Measurements from ENCODE around the gene SKI. TPM values are rescaled to one million over a fixed set of nuclear protein-coding genes. Genes with fewer than 3 reads are reported as not detected.
A peak's percentile ranks its signal among the peaks of the same experiment; 100 is the strongest.

The SKI gene
- total and polyA plus RNA-seq, 2 donors (not counting 1 experiment from before 2014, with no cell fraction given) = 11.6 to 21.8 TPM

DNA sequence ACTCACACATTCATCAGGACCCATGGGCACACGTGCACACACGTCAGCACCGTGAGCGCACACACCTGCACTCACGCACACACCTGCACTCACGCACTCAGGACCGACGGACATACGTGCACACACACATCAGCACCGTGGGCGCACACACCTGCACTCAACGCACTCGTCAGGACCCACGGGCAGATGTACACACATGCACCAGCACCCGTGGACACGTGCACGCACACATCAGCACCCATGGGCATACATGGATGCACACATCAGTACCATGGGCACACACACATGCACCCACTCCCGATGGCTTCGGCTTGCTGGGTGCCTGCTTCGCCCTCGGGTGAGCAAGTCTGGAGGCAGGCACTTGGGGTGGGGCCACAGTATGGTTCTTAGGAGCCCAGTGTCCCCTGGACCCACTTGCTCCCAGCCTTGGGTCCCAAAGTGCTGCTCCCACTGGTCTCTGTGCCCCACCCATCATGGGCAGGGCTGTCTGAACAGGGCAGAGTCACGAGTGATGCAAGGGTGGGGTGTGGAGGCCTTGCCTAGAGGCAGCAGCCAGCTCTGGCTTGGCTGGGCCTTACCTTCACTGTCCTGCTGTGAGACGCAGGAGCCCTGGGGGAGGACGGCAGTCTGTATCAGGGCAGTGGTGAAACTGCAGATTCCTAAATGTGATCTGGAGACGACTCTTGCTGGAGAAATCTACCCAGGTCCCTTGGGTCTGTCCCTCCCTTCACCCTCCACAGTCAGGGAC lies 49.8 kb downstream of the SKI start:
- H3K79me2 ChIP-seq (ENCODE audit: control insufficient read depth, insufficient read depth, low read length) = peaks cover 76% of the 10 kb centered on the region
- H3K4me2 ChIP-seq (ENCODE audit: extremely low read depth, insufficient read depth, low read length) = no peak overlapping the region
- H4K20me1 ChIP-seq (ENCODE audit: control insufficient read depth, extremely low read depth, insufficient read depth, low read length) = no peaks in the 10 kb centered on the region
- peaks cover 39% of the 10 kb centered on the region for H3K4me1 ChIP-seq (ENCODE audit: control insufficient read depth, extremely low read depth, insufficient read depth, low read length)
- no peak for TF ChIP-seq EZH2 (IDR thresholded peaks at IDR 0.05; ENCODE audit: low read length, missing control alignments)
- TF ChIP-seq, protein P1, sequence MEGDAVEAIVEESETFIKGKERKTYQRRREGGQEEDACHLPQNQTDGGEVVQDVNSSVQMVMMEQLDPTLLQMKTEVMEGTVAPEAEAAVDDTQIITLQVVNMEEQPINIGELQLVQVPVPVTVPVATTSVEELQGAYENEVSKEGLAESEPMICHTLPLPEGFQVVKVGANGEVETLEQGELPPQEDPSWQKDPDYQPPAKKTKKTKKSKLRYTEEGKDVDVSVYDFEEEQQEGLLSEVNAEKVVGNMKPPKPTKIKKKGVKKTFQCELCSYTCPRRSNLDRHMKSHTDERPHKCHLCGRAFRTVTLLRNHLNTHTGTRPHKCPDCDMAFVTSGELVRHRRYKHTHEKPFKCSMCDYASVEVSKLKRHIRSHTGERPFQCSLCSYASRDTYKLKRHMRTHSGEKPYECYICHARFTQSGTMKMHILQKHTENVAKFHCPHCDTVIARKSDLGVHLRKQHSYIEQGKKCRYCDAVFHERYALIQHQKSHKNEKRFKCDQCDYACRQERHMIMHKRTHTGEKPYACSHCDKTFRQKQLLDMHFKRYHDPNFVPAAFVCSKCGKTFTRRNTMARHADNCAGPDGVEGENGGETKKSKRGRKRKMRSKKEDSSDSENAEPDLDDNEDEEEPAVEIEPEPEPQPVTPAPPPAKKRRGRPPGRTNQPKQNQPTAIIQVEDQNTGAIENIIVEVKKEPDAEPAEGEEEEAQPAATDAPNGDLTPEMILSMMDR (conservative IDR thresholded peaks at IDR 0.05 in 1 of 2, IDR thresholded peaks at IDR 0.05 in 1 of 2; ENCODE audit: low read depth in 1 of 2, low read length in 2 of 2) = no peak
- peaks cover 4% of the 10 kb centered on the region for H3K36me3 ChIP-seq (ENCODE audit: control insufficient read depth, insufficient read depth, low read length)
- no peak for DNase-seq (ENCODE audit: low read depth in 2 of 2)
- H3K4me3 ChIP-seq (replicated peaks in 1 of 4; ENCODE audit: control extremely low read depth in 1 of 4, insufficient read depth in 1 of 4, low read depth in 3 of 4, low read length in 4 of 4) = no peak overlapping the region
- no peak overlapping the region for H3K9ac ChIP-seq (ENCODE audit: insufficient read depth, low read length)
- H2AFZ ChIP-seq (ENCODE audit: low read length) = no peak overlapping the region
- no peaks in the 10 kb centered on the region for H3K9me3 ChIP-seq (ENCODE audit: control insufficient read depth, insufficient read depth, low read depth, low read length)
- peak overlapping the region; percentile 75 for H3K27ac ChIP-seq (ENCODE audit: insufficient read depth, low read length)
- H3K27me3 ChIP-seq (ENCODE audit: control insufficient read depth, insufficient read depth, low read length) = no peaks in the 10 kb centered on the region

DNA sequence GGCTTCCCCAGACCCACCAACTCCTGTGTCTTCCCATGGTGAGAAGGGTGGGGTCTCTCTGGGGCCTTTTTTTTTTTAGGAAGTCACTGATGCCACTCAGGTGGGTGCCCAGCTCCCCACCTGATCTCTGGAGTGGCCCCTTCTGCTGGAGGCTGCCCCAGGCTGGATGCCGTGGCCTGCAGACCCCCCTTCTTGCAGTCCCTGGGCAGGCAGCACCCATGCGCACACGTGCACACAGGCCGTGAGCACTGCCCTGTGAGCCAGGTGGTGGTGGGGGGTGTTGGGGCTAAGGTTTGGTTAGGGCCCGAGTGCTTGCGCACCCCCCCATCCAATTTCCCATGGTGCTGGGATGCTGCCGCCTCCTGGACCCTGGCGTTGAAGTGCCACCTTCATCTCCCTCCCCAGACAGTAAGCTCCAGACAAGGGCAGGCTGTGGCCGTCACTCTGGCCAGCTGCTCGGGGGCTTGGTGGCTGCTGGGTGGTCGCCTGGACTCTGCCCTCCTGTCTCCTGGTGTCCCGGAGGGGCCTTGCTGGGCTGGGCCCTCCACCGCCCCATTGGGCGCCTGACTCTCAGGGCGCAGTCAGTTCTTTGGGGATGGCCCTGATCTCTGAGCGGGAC lies 50.6 kb downstream of the SKI start:
- H4K20me1 ChIP-seq (ENCODE audit: control insufficient read depth, extremely low read depth, insufficient read depth, low read length) = no peaks in the 10 kb centered on the region
- H3K9ac ChIP-seq (ENCODE audit: insufficient read depth, low read length) = peak overlapping the region; percentile 44
- no peak for TF ChIP-seq EZH2 (IDR thresholded peaks at IDR 0.05; ENCODE audit: low read length, missing control alignments)
- no peaks in the 10 kb centered on the region for H3K27me3 ChIP-seq (ENCODE audit: control insufficient read depth, insufficient read depth, low read length)
- peaks cover 76% of the 10 kb centered on the region for H3K79me2 ChIP-seq (ENCODE audit: control insufficient read depth, insufficient read depth, low read length)
- H3K4me2 ChIP-seq (ENCODE audit: extremely low read depth, insufficient read depth, low read length) = peak overlapping the region; percentile 38
- H3K9me3 ChIP-seq (ENCODE audit: control insufficient read depth, insufficient read depth, low read depth, low read length) = no peaks in the 10 kb centered on the region
- peaks cover 4% of the 10 kb centered on the region for H3K36me3 ChIP-seq (ENCODE audit: control insufficient read depth, insufficient read depth, low read length)
- H2AFZ ChIP-seq (ENCODE audit: low read length) = no peak overlapping the region
- no peak overlapping the region for H3K4me3 ChIP-seq (replicated peaks in 1 of 4; ENCODE audit: control extremely low read depth in 1 of 4, insufficient read depth in 1 of 4, low read depth in 3 of 4, low read length in 4 of 4)
- DNase-seq (ENCODE audit: low read depth in 2 of 2) = no peak
- H3K27ac ChIP-seq (ENCODE audit: insufficient read depth, low read length) = peak overlapping the region; percentile 75
- peaks cover 34% of the 10 kb centered on the region for H3K4me1 ChIP-seq (ENCODE audit: control insufficient read depth, extremely low read depth, insufficient read depth, low read length)

DNA sequence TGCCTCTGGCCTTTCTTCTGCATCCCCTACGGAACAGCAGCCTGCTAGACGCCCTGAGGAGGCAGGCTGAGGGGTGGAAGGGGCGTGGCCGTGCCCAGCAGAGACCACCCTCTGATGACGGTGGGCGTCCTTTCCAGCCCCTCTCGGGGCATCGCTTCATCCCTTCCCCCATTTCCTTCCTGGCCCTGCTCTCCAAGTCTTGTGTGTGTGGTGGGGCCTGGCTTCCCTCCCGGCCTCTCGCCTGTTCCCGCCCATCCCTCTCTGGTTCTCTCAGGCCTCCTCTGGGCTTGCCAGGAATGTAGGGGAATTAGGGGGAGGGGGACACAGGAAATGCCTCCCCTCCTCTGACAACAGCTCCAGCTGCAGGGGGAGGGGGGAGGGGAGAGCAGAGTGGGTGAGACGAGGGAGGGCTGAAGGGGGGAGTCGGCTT lies 51.1 kb downstream of the SKI start:
- H3K9me3 ChIP-seq (ENCODE audit: control insufficient read depth, insufficient read depth, low read depth, low read length) = no peaks in the 10 kb centered on the region
- H3K79me2 ChIP-seq (ENCODE audit: control insufficient read depth, insufficient read depth, low read length) = peaks cover 76% of the 10 kb centered on the region
- peaks cover 32% of the 10 kb centered on the region for H3K4me1 ChIP-seq (ENCODE audit: control insufficient read depth, extremely low read depth, insufficient read depth, low read length)
- peak; percentile 93 to 98 for DNase-seq (ENCODE audit: low read depth in 2 of 2)
- peak overlapping the region; percentile 44 for H3K9ac ChIP-seq (ENCODE audit: insufficient read depth, low read length)
- H3K4me3 ChIP-seq (replicated peaks in 1 of 4; ENCODE audit: control extremely low read depth in 1 of 4, insufficient read depth in 1 of 4, low read depth in 3 of 4, low read length in 4 of 4) = no peak overlapping the region
- peak overlapping the region; percentile 38 for H3K4me2 ChIP-seq (ENCODE audit: extremely low read depth, insufficient read depth, low read length)
- H3K27me3 ChIP-seq (ENCODE audit: control insufficient read depth, insufficient read depth, low read length) = no peaks in the 10 kb centered on the region
- H3K36me3 ChIP-seq (ENCODE audit: control insufficient read depth, insufficient read depth, low read length) = peaks cover 4% of the 10 kb centered on the region
- TF ChIP-seq, protein P1 (conservative IDR thresholded peaks at IDR 0.05 in 1 of 2, IDR thresholded peaks at IDR 0.05 in 1 of 2; ENCODE audit: low read depth in 1 of 2, low read length in 2 of 2) = no peak
- no peak for TF ChIP-seq EZH2 (IDR thresholded peaks at IDR 0.05; ENCODE audit: low read length, missing control alignments)
- no peaks in the 10 kb centered on the region for H4K20me1 ChIP-seq (ENCODE audit: control insufficient read depth, extremely low read depth, insufficient read depth, low read length)
- peak overlapping the region; percentile 75 for H3K27ac ChIP-seq (ENCODE audit: insufficient read depth, low read length)
- no peak overlapping the region for H2AFZ ChIP-seq (ENCODE audit: low read length)
